Effector memory CD8-positive, alpha-beta T cell (primary cell): ENCODE results near the gene AP1AR.

ENCODE experiments used
- ATAC-seq: fragments of 150-1000 bp; cut with Tn5 transposase; replicated peaks from 2 replicates; pipeline ENCODE4 v1.10.0; 2021; ENCODE audit warnings: mild to moderate bottlenecking, moderate library complexity
- DNase-seq, 3 experiments: peaks; one replicate each; pipeline ENCODE4 v3.0.0; 2021
- H3K27ac Mint-ChIP-seq, 2 donors: one replicate each; pipeline ENCODE4 v1.8.0; 2022; ENCODE audit warnings: mild to moderate bottlenecking in 2 of 2, mixed read lengths in 2 of 2, moderate library complexity in 2 of 2
- H3K27me3 Mint-ChIP-seq, 2 donors: one replicate each; pipeline ENCODE4 v1.8.0; 2022; ENCODE audit warnings: mixed read lengths in 2 of 2
- H3K36me3 Mint-ChIP-seq: one replicate; pipeline ENCODE4 v1.8.0; 2022; ENCODE audit warnings: mild to moderate bottlenecking, moderate library complexity, mixed read lengths; ENCODE audit not compliant: insufficient read depth
- H3K4me1 Mint-ChIP-seq, 2 donors: one replicate each; pipeline ENCODE4 v1.8.0; 2022; ENCODE audit warnings: low read depth in 2 of 2, mixed read lengths in 2 of 2
- H3K4me3 Mint-ChIP-seq, 2 donors: one replicate each; pipeline ENCODE4 v1.8.0; 2022; ENCODE audit warnings: mild to moderate bottlenecking in 2 of 2, mixed read lengths in 2 of 2, moderate library complexity in 2 of 2
- H3K9me3 Mint-ChIP-seq, 2 donors: one replicate each; pipeline ENCODE4 v1.8.0; 2022; ENCODE audit warnings: mixed read lengths in 2 of 2

AP1AR gene

GRCh38 chr4:112245383-112245782 lies 13.8 kb downstream of the AP1AR start:
- Mint-ChIP-seq H3K4me1 (peaks cover 0 to 7% of the 10 kb centered on the region in 2 donors), H3K9me3 (no peaks in the 10 kb centered on the region), H3K4me3 (no peak overlapping the region), H3K27me3 (no peaks in the 10 kb centered on the region), H3K36me3 (no peaks in the 10 kb centered on the region), H3K27ac (no peak overlapping the region)
- ATAC-seq, result no peak
- DNase-seq, result no peak

- peaks cover 3 to 7% of the 10 kb centered on the region in 2 donors for H3K4me1 Mint-ChIP-seq
- no peak for ATAC-seq
- H3K36me3 Mint-ChIP-seq, result no peaks in the 10 kb centered on the region
- DNase-seq, result no peak
- no peaks in the 10 kb centered on the region for H3K27me3 Mint-ChIP-seq
- no peak overlapping the region for H3K4me3 Mint-ChIP-seq
- H3K9me3 Mint-ChIP-seq, result no peaks in the 10 kb centered on the region
- H3K27ac Mint-ChIP-seq, result no peak overlapping the region
These were observed 15.4 kb downstream of the AP1AR start for GRCh38 chr4:112247021-112247420.

DNA sequence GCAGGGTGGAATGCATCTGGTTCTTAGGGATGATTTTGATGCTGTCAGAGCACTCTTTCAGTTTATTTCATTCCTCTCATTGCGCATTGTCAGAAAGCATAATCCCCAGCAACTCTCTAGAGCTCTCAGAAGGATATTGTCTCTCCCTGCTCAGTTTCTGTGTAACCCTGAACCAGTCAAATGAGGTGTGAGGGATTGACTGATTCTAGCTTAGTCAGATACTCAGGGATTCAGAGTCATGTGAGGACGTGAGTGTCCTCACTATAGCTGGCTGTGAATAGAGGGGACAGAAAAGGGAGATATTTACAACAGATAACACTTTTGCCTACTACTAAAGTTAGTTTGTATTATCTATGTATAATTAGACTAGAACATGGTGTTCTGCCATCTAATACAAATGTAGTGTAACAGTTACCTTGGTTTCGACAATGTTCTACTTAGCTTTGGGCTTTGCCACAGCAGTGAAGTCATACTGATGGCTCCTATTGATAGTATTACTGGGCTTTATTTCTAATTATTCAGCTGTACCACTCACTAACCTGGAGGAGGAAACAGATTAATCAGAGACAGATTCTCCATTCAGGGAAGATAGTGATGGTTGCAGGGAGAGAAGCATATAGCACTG lies 19.5 kb downstream of the AP1AR start:
- Mint-ChIP-seq H3K36me3 (no peaks in the 10 kb centered on the region), H3K27ac (no peak overlapping the region), H3K4me1 (peaks cover 0 to 3% of the 10 kb centered on the region in 2 donors), H3K4me3 (no peak overlapping the region), H3K9me3 (no peaks in the 10 kb centered on the region), H3K27me3 (no peaks in the 10 kb centered on the region)
- DNase-seq (no peak), ATAC-seq (no peak)

- Mint-ChIP-seq H3K4me1 (peaks cover 0 to 3% of the 10 kb centered on the region in 2 donors), H3K36me3 (no peaks in the 10 kb centered on the region), H3K4me3 (no peak overlapping the region), H3K9me3 (no peaks in the 10 kb centered on the region), H3K27ac (no peak overlapping the region), H3K27me3 (no peaks in the 10 kb centered on the region)
- no peak for ATAC-seq
- DNase-seq, result no peak
These were observed 20.6 kb downstream of the AP1AR start for GRCh38 chr4:112252234-112252633.

- DNase-seq (no peak), ATAC-seq (no peak)
- no peak overlapping the region for H3K27ac Mint-ChIP-seq
These were observed 21.9 kb downstream of the AP1AR start for GRCh38 chr4:112253382-112254000.

DNA sequence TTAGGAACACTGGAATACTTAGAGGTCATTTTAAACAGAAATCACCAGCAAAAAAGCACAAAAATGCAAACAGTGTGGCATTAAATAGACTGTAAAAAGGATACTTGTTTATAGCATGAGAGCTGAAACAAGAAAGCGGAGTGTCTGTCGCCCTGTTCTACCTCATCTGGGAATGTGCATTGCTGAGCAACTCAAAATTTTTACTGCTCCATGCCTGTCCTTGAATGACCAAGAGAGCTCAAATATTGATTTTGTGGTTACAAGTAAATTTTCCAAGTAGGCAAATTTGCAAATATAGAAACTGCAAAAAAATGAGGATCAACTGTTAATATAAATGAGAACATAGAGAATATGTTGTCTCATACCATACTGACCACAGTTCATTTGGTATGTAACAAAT lies 25.5 kb downstream of the AP1AR start:
- no peak for ATAC-seq
- DNase-seq, result no peak
- H3K36me3 Mint-ChIP-seq, result peaks cover 3% of the 10 kb centered on the region
- no peaks in the 10 kb centered on the region for H3K9me3 Mint-ChIP-seq
- no peaks in the 10 kb centered on the region for H3K4me1 Mint-ChIP-seq
- H3K27me3 Mint-ChIP-seq, result no peaks in the 10 kb centered on the region
- H3K4me3 Mint-ChIP-seq, result no peak overlapping the region
- no peak overlapping the region for H3K27ac Mint-ChIP-seq

More at GRCh38 chr4:112253382-112254000, 21.9 kb downstream of the AP1AR start:
- Mint-ChIP-seq H3K27me3 (no peaks in the 10 kb centered on the region), H3K4me1 (peaks cover 0 to 3% of the 10 kb centered on the region in 2 donors), H3K9me3 (no peaks in the 10 kb centered on the region), H3K4me3 (no peak overlapping the region), H3K36me3 (no peaks in the 10 kb centered on the region)

GRCh38 chr4:112266823-112267222 lies 35.2 kb downstream of the AP1AR start:
- H3K27me3 Mint-ChIP-seq, result no peaks in the 10 kb centered on the region
- peaks cover 0 to 9% of the 10 kb centered on the region in 2 donors for H3K4me1 Mint-ChIP-seq
- H3K9me3 Mint-ChIP-seq, result no peaks in the 10 kb centered on the region
- DNase-seq (no peak), ATAC-seq (peak; percentile 58)
- H3K36me3 Mint-ChIP-seq, result peaks cover 4% of the 10 kb centered on the region
- no peak overlapping the region for H3K27ac Mint-ChIP-seq
- no peak overlapping the region for H3K4me3 Mint-ChIP-seq

GRCh38 chr4:112270051-112270450 lies 38.5 kb downstream of the AP1AR start:
- ATAC-seq (no peak), DNase-seq (no peak)
- Mint-ChIP-seq H3K27ac (no peak overlapping the region), H3K9me3 (no peaks in the 10 kb centered on the region), H3K27me3 (no peaks in the 10 kb centered on the region), H3K4me1 (peaks cover 6 to 19% of the 10 kb centered on the region in 2 donors), H3K4me3 (no peak overlapping the region), H3K36me3 (peaks cover 5% of the 10 kb centered on the region)

- peaks cover 6% of the 10 kb centered on the region for H3K36me3 Mint-ChIP-seq
- peaks cover 6 to 19% of the 10 kb centered on the region in 2 donors for H3K4me1 Mint-ChIP-seq
- H3K9me3 Mint-ChIP-seq, result no peaks in the 10 kb centered on the region
- no peak overlapping the region for H3K4me3 Mint-ChIP-seq
- ATAC-seq (no peak), DNase-seq (no peak)
- H3K27me3 Mint-ChIP-seq, result no peaks in the 10 kb centered on the region
- no peak overlapping the region for H3K27ac Mint-ChIP-seq
These were observed 39.2 kb downstream of the AP1AR start for GRCh38 chr4:112270640-112271421.

DNA sequence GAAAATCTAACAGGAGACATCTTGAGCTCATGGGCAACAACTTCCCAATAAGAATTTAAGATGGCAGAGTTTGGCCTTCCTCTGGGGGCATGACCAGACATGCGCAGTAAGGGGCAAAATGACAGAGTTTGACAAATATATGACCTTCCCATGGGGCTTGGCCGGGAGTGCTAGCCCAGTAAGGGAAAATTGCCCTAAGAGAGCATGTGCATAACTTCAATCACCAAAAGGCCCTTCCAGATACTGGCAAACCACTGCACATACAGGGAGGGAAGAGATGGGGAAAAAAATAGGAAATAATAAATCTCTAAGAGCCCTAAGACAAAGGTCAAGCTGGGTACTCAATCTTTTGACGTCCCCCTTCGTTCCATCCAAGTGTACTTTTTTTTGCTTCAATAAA lies 40.7 kb downstream of the AP1AR start:
- Mint-ChIP-seq H3K27me3 (no peaks in the 10 kb centered on the region), H3K4me1 (peaks cover 13 to 21% of the 10 kb centered on the region in 2 donors), H3K36me3 (peaks cover 7% of the 10 kb centered on the region), H3K9me3 (no peaks in the 10 kb centered on the region), H3K4me3 (no peak overlapping the region), H3K27ac (peak overlapping the region in 1 of 2 donors; percentile 67)
- ATAC-seq (no peak), DNase-seq (no peak)

GRCh38 chr4:112274959-112275358 lies 43.4 kb downstream of the AP1AR start:
- H3K4me3 Mint-ChIP-seq, result no peak overlapping the region
- H3K9me3 Mint-ChIP-seq, result no peaks in the 10 kb centered on the region
- H3K27me3 Mint-ChIP-seq, result no peaks in the 10 kb centered on the region
- H3K27ac Mint-ChIP-seq, result peak overlapping the region in 1 of 2 donors; percentile 60
- DNase-seq, result no peak
- H3K4me1 Mint-ChIP-seq, result peaks cover 26 to 35% of the 10 kb centered on the region in 2 donors
- peaks cover 21% of the 10 kb centered on the region for H3K36me3 Mint-ChIP-seq
- ATAC-seq, result no peak

DNA sequence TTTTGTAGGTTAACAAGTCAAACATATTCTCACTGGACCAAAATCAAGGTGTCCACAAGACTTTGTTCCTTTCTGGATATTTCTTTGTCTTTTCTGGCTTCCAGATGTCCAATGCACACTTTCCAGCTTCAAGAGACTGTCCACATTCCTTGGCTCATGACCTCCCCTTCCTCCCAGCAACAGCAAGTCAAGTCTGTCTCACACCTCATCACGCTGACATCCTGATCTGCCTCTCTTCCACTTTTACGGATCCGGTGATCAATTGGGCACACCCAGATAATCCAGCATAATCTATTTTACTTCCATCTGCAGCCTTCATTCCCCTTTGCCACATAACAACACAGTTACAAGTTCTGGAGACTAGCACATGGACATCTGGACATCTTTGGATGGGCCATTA lies 44.5 kb downstream of the AP1AR start:
- Mint-ChIP-seq H3K4me1 (peaks cover 26 to 45% of the 10 kb centered on the region in 2 donors), H3K27me3 (no peaks in the 10 kb centered on the region), H3K9me3 (no peaks in the 10 kb centered on the region), H3K27ac (no peak overlapping the region), H3K4me3 (no peak overlapping the region), H3K36me3 (peaks cover 22% of the 10 kb centered on the region)
- ATAC-seq (no peak), DNase-seq (no peak)

GRCh38 chr4:112277220-112277619 lies 45.6 kb downstream of the AP1AR start:
- Mint-ChIP-seq H3K27me3 (no peaks in the 10 kb centered on the region), H3K9me3 (no peaks in the 10 kb centered on the region), H3K4me3 (no peak overlapping the region), H3K36me3 (peaks cover 22% of the 10 kb centered on the region), H3K4me1 (peaks cover 33 to 56% of the 10 kb centered on the region in 2 donors), H3K27ac (peak overlapping the region; percentile 65 to 69)
- no peak for DNase-seq
- no peak for ATAC-seq
